22Rv1 (cell line): ENCODE data around the gene ABHD12.

ENCODE experiments used
- H3K27ac ChIP-seq: fragments of 450-650 bp; 2 replicates; pipeline ENCODE4 v1.5.1; 2017
- CTCF ChIP-seq: fragments of 450-650 bp; IDR thresholded peaks from 2 replicates; pipeline ENCODE4 v1.5.1; 2017; ENCODE audit warnings: mild to moderate bottlenecking
- ZFX ChIP-seq: fragments of 450-650 bp; IDR thresholded peaks from 2 replicates; pipeline ENCODE4 v1.6.1; 2017; ENCODE audit warnings: antibody characterized with exemption, borderline replicate concordance

ABHD12 gene

DNA sequence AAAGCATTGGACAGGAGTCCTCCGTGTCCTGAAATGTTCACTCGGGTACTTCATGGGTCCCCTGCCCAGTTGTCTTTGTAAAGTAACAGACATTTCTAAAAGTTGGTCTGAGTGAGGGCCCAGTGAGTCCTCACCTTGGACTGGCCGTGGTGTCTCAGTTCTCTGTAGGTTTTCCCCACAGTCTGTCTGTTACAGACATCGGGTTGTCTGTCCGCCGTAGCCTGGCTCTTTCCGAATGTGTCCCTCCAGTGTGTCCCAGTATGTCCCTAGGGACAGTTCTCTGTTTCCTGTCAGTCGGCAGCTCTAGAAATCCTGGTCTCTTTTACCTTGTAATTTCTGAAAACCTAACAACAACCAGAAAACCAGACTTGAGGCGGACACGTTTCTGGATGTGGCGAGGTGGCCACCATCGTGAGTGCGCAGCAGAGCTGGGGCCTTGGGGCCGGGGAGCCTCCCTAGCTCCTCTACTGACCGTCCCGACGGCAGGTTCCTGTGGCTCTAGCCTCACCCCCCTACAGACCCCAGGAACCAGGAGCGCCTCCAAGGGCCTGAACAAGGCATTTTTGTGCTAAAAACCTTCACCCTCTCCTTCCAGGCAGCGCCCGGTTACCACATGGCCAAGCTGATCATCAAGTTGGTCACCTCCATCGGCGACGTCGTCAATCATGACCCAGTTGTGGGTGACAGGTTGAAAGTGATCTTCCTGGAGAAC, 100.6 kb downstream of the ABHD12 start:
- no peak overlapping the region for H3K27ac ChIP-seq
- TF ChIP-seq ZFX (no peak), CTCF (no peak)

- H3K27ac ChIP-seq = no peak overlapping the region
- TF ChIP-seq CTCF = no peak
- no peak for TF ChIP-seq ZFX
Measured at GRCh38 chr20:25288291-25289181, 102.1 kb downstream of the ABHD12 start.

DNA sequence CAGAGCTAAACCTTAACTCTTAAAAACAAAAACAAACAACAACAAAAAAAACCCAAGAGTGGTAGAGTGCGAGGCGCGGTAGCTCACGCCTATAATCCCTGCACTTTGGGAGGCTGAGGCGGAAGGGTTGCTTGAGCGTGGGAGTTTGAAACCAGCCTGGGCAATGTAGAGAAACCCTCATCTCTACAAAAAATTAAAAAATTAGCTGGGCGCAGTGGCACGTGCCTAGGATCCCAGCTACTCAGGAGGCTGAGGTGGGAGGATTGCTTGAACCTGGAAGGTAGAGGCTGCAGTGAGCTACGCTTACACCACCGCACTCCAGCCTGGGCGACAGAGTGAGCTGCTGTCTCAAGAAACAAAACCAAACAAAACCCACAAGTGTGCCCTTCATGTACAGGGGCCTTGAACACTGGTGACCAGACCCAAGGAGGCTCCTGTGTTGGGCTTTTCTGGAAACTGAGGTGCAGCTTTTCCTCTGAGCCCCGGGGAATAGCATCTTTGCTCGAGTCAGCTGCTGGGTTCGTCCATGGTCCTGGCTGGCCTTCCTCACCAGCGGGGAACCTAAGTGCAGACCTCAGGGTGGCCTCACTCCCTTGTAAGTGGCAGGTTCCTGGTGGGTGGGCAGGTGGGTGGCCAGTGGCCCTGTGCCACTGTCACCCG, 102.9 kb downstream of the ABHD12 start:
- TF ChIP-seq CTCF (no peak), ZFX (no peak)
- H3K27ac ChIP-seq = no peak overlapping the region

- no peak overlapping the region for H3K27ac ChIP-seq
- TF ChIP-seq ZFX (no peak), CTCF (no peak)
Measured at GRCh38 chr20:25286917-25287316, 103.7 kb downstream of the ABHD12 start.

DNA sequence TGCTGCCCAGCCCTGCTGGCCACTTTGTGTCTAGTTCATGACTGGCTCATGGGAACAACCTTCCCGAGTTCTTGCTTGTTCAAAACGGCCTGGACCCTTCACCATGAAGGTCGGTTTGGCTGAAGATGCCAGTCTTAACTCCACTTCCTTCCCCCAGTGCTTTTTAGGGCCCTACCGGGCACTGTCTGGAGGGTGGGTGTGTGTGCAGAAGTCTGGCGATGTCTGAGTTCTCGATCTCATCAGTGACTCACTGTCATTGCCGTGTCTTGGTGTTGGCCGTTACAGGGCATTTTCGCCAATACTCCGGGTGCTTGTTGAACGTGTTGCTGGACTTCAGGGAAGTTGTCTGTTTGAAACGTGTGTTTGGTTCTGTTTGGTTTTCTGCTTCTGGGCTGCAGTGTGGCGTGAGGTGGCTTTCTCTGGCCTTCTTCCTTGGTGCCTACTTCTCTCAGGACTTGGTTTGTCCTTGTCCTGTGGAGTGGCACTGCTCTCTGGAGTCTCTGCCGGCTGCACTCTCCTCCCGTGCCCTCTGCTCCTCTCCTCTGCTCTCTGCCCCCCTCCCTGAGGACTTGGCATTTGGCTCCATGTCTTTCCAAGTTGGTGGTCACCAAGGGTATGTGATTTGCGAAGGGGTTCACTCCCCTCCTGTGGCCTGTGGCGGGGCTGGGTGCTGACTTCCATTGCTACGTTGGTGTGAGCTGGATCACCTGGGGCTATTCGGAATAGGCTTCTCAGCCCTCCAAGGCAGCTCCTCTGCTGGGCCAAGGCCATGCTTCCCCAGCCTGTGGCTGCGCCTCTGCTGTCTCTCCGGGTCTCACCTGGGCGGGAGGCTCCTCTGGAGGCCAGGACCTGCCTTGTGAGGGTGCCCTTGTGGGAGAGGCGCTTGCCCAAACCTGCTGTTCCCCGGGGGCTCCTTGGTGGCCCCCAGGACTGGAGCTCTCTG, 104.5 kb downstream of the ABHD12 start:
- H3K27ac ChIP-seq = no peak overlapping the region
- TF ChIP-seq ZFX (no peak), CTCF (no peak)

DNA sequence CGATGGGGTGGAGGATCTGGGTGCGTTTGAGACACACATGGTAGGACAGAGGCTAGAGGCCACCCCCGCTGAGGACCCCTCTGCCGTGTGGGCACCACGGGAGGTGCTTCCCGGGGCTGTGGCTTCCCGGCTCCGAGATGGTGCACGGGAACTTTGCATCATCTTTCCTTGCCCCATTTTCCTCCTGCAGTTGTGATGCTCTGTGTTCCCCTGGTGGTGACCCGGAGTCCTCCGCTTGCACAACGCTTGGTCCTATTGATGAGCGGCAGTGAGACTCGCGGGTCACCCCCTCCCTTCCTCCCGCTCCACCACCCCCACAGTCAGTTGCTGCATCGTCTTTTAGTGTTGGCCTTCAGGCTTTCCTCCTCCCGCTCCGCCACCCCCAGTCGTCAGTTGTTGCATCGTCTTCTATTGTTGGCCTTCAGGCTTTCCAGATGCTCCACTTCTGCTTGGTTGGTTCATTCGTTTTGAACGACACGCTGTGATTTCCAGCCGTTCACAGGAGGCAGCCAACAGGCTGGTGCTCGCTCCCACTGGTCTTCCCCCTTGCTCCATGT, 105.5 kb downstream of the ABHD12 start:
- TF ChIP-seq CTCF = no peak
- no peak for TF ChIP-seq ZFX
- H3K27ac ChIP-seq = no peak overlapping the region
